ENCODE data around the gene EPYC. TPM values are rescaled to one million over a fixed set of nuclear protein-coding genes. Genes with fewer than 3 reads are reported as not detected.

Gene EPYC
- total and polyA plus RNA-seq, 2 experiments from 2014 or later: not detected

GRCh38 chr12:91023326-91024004 lies 18.7 kb upstream of the EPYC start:
- Histone ChIP-seq H3K4me1 (ENCODE audit: insufficient read depth) (no peaks in the 10 kb centered on the region), H3F3A (replicated peaks; ENCODE audit: low read depth) (no peaks in the 10 kb centered on the region), H3K4me3 (no peak overlapping the region), H3K27me3 (ENCODE audit: insufficient read depth) (no peaks in the 10 kb centered on the region), H3K27ac (ENCODE audit: low read depth) (no peak overlapping the region), H3K4me2 (no peak overlapping the region), H3K36me3 (ENCODE audit: insufficient read depth) (no peaks in the 10 kb centered on the region), H3K79me2 (replicated peaks; ENCODE audit: insufficient read depth) (no peaks in the 10 kb centered on the region), H2AFZ (no peak overlapping the region), H4K20me1 (replicated peaks; ENCODE audit: insufficient read depth) (no peaks in the 10 kb centered on the region), H3K9me2 (ENCODE audit: insufficient read depth) (no peaks in the 10 kb centered on the region; the same call in none of the 2 replicates)
- no peaks in the 10 kb centered on the region; the same call in 2 of the 3 replicates for H3K9me3 Mint-ChIP-seq
- H3K27me3 Mint-ChIP-seq (ENCODE audit: insufficient read depth, low read depth, poor library complexity): peaks cover 2% of the 10 kb centered on the region
- ATAC-seq: no peak
- no peaks in the 10 kb centered on the region for H3K4me1 Mint-ChIP-seq
- no peak for DNase-seq (ENCODE audit: low spot score)
- H3K36me3 Mint-ChIP-seq (ENCODE audit: low read depth): no peaks in the 10 kb centered on the region
- TF ChIP-seq POLR2AphosphoS5 (IDR thresholded peaks at IDR 0.05; ENCODE audit: low read depth) (no peak), EZH2phosphoT487 (IDR thresholded peaks at IDR 0.05; ENCODE audit: unreplicated experiment) (no peak), STAT1 (IDR thresholded peaks at IDR 0.05; ENCODE audit: unreplicated experiment) (no peak)
- TF ChIP-seq, protein P1, sequence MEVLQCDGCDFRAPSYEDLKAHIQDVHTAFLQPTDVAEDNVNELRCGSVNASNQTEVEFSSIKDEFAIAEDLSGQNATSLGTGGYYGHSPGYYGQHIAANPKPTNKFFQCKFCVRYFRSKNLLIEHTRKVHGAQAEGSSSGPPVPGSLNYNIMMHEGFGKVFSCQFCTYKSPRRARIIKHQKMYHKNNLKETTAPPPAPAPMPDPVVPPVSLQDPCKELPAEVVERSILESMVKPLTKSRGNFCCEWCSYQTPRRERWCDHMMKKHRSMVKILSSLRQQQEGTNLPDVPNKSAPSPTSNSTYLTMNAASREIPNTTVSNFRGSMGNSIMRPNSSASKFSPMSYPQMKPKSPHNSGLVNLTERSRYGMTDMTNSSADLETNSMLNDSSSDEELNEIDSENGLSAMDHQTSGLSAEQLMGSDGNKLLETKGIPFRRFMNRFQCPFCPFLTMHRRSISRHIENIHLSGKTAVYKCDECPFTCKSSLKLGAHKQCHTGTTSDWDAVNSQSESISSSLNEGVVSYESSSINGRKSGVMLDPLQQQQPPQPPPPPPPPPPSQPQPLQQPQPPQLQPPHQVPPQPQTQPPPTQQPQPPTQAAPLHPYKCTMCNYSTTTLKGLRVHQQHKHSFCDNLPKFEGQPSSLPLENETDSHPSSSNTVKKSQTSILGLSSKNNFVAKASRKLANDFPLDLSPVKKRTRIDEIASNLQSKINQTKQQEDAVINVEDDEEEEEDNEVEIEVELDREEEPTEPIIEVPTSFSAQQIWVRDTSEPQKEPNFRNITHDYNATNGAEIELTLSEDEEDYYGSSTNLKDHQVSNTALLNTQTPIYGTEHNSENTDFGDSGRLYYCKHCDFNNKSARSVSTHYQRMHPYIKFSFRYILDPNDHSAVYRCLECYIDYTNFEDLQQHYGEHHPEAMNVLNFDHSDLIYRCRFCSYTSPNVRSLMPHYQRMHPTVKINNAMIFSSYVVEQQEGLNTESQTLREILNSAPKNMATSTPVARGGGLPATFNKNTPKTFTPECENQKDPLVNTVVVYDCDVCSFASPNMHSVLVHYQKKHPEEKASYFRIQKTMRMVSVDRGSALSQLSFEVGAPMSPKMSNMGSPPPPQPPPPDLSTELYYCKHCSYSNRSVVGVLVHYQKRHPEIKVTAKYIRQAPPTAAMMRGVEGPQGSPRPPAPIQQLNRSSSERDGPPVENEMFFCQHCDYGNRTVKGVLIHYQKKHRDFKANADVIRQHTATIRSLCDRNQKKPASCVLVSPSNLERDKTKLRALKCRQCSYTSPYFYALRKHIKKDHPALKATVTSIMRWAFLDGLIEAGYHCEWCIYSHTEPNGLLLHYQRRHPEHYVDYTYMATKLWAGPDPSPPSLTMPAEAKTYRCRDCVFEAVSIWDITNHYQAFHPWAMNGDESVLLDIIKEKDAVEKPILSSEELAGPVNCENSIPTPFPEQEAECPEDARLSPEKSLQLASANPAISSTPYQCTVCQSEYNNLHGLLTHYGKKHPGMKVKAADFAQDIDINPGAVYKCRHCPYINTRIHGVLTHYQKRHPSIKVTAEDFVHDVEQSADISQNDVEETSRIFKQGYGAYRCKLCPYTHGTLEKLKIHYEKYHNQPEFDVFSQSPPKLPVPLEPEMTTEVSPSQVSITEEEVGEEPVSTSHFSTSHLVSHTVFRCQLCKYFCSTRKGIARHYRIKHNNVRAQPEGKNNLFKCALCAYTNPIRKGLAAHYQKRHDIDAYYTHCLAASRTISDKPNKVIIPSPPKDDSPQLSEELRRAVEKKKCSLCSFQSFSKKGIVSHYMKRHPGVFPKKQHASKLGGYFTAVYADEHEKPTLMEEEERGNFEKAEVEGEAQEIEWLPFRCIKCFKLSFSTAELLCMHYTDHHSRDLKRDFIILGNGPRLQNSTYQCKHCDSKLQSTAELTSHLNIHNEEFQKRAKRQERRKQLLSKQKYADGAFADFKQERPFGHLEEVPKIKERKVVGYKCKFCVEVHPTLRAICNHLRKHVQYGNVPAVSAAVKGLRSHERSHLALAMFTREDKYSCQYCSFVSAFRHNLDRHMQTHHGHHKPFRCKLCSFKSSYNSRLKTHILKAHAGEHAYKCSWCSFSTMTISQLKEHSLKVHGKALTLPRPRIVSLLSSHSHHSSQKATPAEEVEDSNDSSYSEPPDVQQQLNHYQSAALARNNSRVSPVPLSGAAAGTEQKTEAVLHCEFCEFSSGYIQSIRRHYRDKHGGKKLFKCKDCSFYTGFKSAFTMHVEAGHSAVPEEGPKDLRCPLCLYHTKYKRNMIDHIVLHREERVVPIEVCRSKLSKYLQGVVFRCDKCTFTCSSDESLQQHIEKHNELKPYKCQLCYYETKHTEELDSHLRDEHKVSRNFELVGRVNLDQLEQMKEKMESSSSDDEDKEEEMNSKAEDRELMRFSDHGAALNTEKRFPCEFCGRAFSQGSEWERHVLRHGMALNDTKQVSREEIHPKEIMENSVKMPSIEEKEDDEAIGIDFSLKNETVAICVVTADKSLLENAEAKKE (CRISPR knock-in tag; IDR thresholded peaks at IDR 0.05): no peak
- H3K4me3 Mint-ChIP-seq: no peak overlapping the region
- no peak overlapping the region for H3K27ac Mint-ChIP-seq

GRCh38 chr12:91021076-91021475 lies 16.3 kb upstream of the EPYC start:
- no peaks in the 10 kb centered on the region for H3K36me3 ChIP-seq (ENCODE audit: insufficient read depth)
- no peaks in the 10 kb centered on the region for H3K4me1 ChIP-seq (ENCODE audit: insufficient read depth)
- Mint-ChIP-seq H3K27ac (no peak overlapping the region), H3K9me3 (no peaks in the 10 kb centered on the region; the same call in 2 of the 3 replicates), H3K4me1 (no peaks in the 10 kb centered on the region), H3K4me3 (no peak overlapping the region), H3K27me3 (ENCODE audit: insufficient read depth, low read depth, poor library complexity) (peaks cover 2% of the 10 kb centered on the region), H3K36me3 (ENCODE audit: low read depth) (no peaks in the 10 kb centered on the region)
- H3K9me2 ChIP-seq (ENCODE audit: insufficient read depth): no peaks in the 10 kb centered on the region; the same call in none of the 2 replicates
- H4K20me1 ChIP-seq (replicated peaks; ENCODE audit: insufficient read depth): no peaks in the 10 kb centered on the region
- DNase-seq (ENCODE audit: low spot score) (no peak), ATAC-seq (no peak)
- H3K79me2 ChIP-seq (replicated peaks; ENCODE audit: insufficient read depth): no peaks in the 10 kb centered on the region
- H3F3A ChIP-seq (replicated peaks; ENCODE audit: low read depth): no peaks in the 10 kb centered on the region
- H3K4me3 ChIP-seq: no peak overlapping the region
- no peaks in the 10 kb centered on the region for H3K27me3 ChIP-seq (ENCODE audit: insufficient read depth)
- no peak overlapping the region for H3K4me2 ChIP-seq
- H3K27ac ChIP-seq (ENCODE audit: low read depth): no peak overlapping the region
- H2AFZ ChIP-seq: no peak overlapping the region
- TF ChIP-seq NANOG (IDR thresholded peaks at IDR 0.05; ENCODE audit: borderline replicate concordance) (no peak), EZH2 (IDR thresholded peaks at IDR 0.05; ENCODE audit: low read depth, unreplicated experiment) (no peak)
- TF ChIP-seq, protein P1 (CRISPR knock-in tag; IDR thresholded peaks at IDR 0.05): no peak
